Naive B cell (primary cell): Measurements from ENCODE around the gene CNTN5. TPM values are rescaled to one million over a fixed set of nuclear protein-coding genes. Genes with fewer than 3 reads are reported as not detected.
A peak's percentile ranks its signal among the peaks of the same experiment; 100 is the strongest.

Source experiments
- ATAC-seq, 2 donors: fragments of 150-1000 bp; cut with Tn5 transposase; 2 replicates each; pipeline ENCODE4 v1.10.0; 2021; ENCODE audit warnings: low read depth in 2 of 2, mild to moderate bottlenecking in 2 of 2, moderate library complexity in 2 of 2
- DNase-seq: peaks from one replicate; pipeline ENCODE4 v3.0.0; 2022
- H3K27ac Mint-ChIP-seq, 6 donors: one replicate each; pipeline ENCODE4 v1.8.0; 2020 to 2022; ENCODE audit warnings: mild to moderate bottlenecking in 6 of 6, mixed read lengths in 6 of 6, moderate library complexity in 5 of 6, inconsistent platforms in 2 of 6
- H3K27me3 Mint-ChIP-seq, 3 donors: one replicate each; pipeline ENCODE4 v1.8.0; 2021 to 2022; ENCODE audit warnings: mixed read lengths in 3 of 3, mild to moderate bottlenecking in 1 of 3
- H3K36me3 Mint-ChIP-seq, 2 donors: one replicate each; pipeline ENCODE4 v1.8.0; 2020 to 2022; ENCODE audit warnings: mixed read lengths in 2 of 2, inconsistent platforms in 1 of 2, mild to moderate bottlenecking in 1 of 2
- H3K4me1 Mint-ChIP-seq, 3 donors: one replicate each; pipeline ENCODE4 v1.8.0; 2020 to 2022; ENCODE audit warnings: mixed read lengths in 3 of 3, inconsistent platforms in 1 of 3, mild to moderate bottlenecking in 1 of 3, moderate library complexity in 1 of 3
- H3K4me3 Mint-ChIP-seq, 8 donors: one replicate each; pipeline ENCODE4 v1.8.0; 2020 to 2022; ENCODE audit warnings: mild to moderate bottlenecking in 8 of 8, mixed read lengths in 8 of 8, moderate library complexity in 8 of 8, inconsistent platforms in 2 of 8
- H3K9me3 Mint-ChIP-seq, 7 donors: one replicate each; pipeline ENCODE4 v1.8.0; 2020 to 2022; ENCODE audit warnings: mixed read lengths in 7 of 7, mild to moderate bottlenecking in 5 of 7, inconsistent platforms in 2 of 7, moderate library complexity in 1 of 7
- polyA plus RNA-seq, 6 donors: library from polyadenylated mRNA; unstranded; fragments of 300-500 nt; fragmentation: Illumina TruSeq; gene quantifications; one replicate each; pipeline ENCODE4 v1.2.3, GENCODE V29; 2021; ENCODE audit warnings: low read depth in 6 of 6

Gene CNTN5
- polyA plus RNA-seq, 6 donors from 2014 or later = not detected

DNA sequence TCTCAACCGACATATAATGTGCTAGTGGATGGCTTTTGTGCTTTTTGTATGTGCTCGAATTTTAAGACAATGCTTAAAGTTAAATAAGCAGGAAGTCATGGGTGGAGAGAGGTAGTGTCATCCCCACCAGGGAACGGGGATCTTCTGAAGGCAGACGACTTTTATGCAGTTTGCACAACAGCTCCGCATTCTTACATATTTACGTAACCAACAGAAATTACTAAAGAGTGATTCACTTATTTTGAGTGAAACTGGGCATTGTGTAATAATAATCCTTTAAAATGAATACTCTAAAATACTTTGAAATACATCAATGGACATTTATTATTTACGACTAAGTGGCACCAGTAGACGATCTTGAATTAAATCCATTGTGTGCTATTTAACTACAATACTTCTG is 305.1 kb downstream of the CNTN5 start:
- no peak for ATAC-seq
- H3K27ac Mint-ChIP-seq = no peak overlapping the region
- no peak overlapping the region for H3K4me3 Mint-ChIP-seq

GRCh38 chr11:99327066-99327465 is 306.3 kb downstream of the CNTN5 start:
- Mint-ChIP-seq H3K9me3 (peaks cover 0 to 3% (median 2%) of the 10 kb centered on the region in 7 donors), H3K4me1 (no peaks in the 10 kb centered on the region), H3K27me3 (no peaks in the 10 kb centered on the region), H3K27ac (no peak overlapping the region), H3K4me3 (no peak overlapping the region), H3K36me3 (no peaks in the 10 kb centered on the region)
- ATAC-seq = no peak
- DNase-seq = no peak

More for the DNA sequence above, 305.1 kb downstream of the CNTN5 start:
- H3K27me3 Mint-ChIP-seq = no peaks in the 10 kb centered on the region
- peaks cover 0 to 7% (median 2%) of the 10 kb centered on the region in 7 donors for H3K9me3 Mint-ChIP-seq
- no peaks in the 10 kb centered on the region for H3K36me3 Mint-ChIP-seq
- no peak for DNase-seq
- H3K4me1 Mint-ChIP-seq = no peaks in the 10 kb centered on the region

GRCh38 chr11:99327527-99327926 is 306.8 kb downstream of the CNTN5 start:
- Mint-ChIP-seq H3K9me3 (peaks cover 0 to 3% (median 2%) of the 10 kb centered on the region in 7 donors), H3K27ac (no peak overlapping the region), H3K36me3 (no peaks in the 10 kb centered on the region), H3K4me3 (no peak overlapping the region), H3K27me3 (no peaks in the 10 kb centered on the region), H3K4me1 (no peaks in the 10 kb centered on the region)
- no peak for DNase-seq
- ATAC-seq = no peak

GRCh38 chr11:99333621-99334020 is 312.9 kb downstream of the CNTN5 start:
- H3K36me3 Mint-ChIP-seq = no peaks in the 10 kb centered on the region
- no peak for DNase-seq
- H3K4me1 Mint-ChIP-seq = no peaks in the 10 kb centered on the region
- no peak overlapping the region for H3K27ac Mint-ChIP-seq
- no peaks in the 10 kb centered on the region for H3K27me3 Mint-ChIP-seq
- H3K9me3 Mint-ChIP-seq = peaks cover 0 to 3% (median 0%) of the 10 kb centered on the region in 7 donors
- ATAC-seq = no peak
- H3K4me3 Mint-ChIP-seq = no peak overlapping the region

GRCh38 chr11:99343117-99343516 is 322.4 kb downstream of the CNTN5 start:
- Mint-ChIP-seq H3K9me3 (peaks cover 0 to 2% (median 0%) of the 10 kb centered on the region in 7 donors), H3K36me3 (no peaks in the 10 kb centered on the region), H3K27me3 (no peaks in the 10 kb centered on the region), H3K4me1 (no peaks in the 10 kb centered on the region), H3K4me3 (no peak overlapping the region), H3K27ac (no peak overlapping the region)
- DNase-seq (no peak), ATAC-seq (no peak)

DNA sequence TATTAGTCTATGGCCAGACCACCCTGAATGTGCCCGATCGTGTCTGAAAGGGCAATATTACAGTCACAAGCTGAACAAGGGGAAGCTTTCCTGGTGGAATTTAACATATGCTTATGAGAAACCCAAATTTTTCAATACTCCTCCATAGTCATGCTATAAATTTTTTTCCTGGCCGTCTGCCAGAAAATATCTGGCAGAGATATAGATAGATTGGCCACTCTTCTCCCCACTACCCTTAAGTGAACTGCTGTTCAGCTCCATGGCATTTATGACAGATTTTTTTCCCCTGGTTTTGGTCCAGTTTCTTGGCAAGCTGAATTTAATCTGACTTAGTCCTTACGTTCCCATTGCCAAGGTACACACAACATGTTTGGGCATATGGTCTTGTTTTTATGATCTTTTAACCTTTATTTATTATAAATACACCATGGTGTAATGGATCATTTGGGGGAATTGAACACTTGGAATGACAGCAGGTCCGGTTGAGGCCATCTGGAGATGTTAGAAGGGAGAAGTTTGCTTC is 328.5 kb downstream of the CNTN5 start:
- Mint-ChIP-seq H3K9me3 (no peaks in the 10 kb centered on the region), H3K4me3 (no peak overlapping the region), H3K4me1 (no peaks in the 10 kb centered on the region), H3K27ac (peak overlapping the region in 1 of 6 donors; percentile 51), H3K36me3 (no peaks in the 10 kb centered on the region), H3K27me3 (no peaks in the 10 kb centered on the region)
- DNase-seq = no peak
- ATAC-seq = no peak

DNA sequence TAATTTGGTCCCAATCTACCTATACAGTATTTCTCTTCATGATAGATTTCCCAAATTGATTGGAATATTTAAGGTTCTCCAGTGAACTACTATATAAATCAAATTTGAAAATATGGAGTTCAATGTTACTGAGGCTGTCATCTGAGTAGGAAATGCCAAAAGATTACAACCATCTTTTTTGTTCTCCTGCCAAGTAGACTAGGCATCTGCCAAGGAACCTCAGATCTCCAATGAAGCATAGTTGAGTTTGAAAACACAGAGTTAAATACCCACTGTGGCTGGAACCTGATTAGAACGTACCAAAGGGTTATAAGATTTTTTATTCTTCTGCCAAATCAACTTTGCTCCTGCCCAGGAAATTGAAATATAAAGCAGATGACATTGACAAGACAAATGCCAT is 330.9 kb downstream of the CNTN5 start:
- H3K4me3 Mint-ChIP-seq = no peak overlapping the region
- H3K27me3 Mint-ChIP-seq = no peaks in the 10 kb centered on the region
- no peaks in the 10 kb centered on the region for H3K4me1 Mint-ChIP-seq

DNA sequence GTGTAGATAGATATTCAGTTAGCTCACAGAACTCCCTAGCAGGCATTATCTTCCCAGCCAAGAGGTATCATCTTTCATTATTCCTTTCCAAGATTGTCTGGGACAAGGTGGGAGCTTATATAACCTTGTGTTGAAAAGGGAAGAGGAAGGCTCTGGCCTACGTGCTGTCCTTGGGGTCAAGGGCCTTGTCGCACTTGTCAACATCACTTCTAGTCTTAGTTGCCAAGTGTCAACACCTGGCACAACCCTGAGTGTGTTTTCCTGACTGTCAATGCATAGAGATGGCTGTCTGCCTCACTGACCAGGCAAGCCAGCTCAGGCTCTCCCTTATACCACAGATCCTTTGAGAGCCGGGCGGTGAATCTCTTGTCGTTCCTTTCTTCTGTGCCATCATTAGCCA is 331.9 kb downstream of the CNTN5 start:
- no peak for ATAC-seq
- H3K36me3 Mint-ChIP-seq = no peaks in the 10 kb centered on the region
- peaks cover 0 to 2% (median 0%) of the 10 kb centered on the region in 7 donors for H3K9me3 Mint-ChIP-seq
- no peaks in the 10 kb centered on the region for H3K27me3 Mint-ChIP-seq
- no peak for DNase-seq
- no peaks in the 10 kb centered on the region for H3K4me1 Mint-ChIP-seq
- H3K27ac Mint-ChIP-seq = no peak overlapping the region
- no peak overlapping the region for H3K4me3 Mint-ChIP-seq

More for the DNA sequence above, 330.9 kb downstream of the CNTN5 start:
- Mint-ChIP-seq H3K9me3 (no peaks in the 10 kb centered on the region), H3K27ac (no peak overlapping the region), H3K36me3 (no peaks in the 10 kb centered on the region)
- ATAC-seq (no peak), DNase-seq (no peak)

DNA sequence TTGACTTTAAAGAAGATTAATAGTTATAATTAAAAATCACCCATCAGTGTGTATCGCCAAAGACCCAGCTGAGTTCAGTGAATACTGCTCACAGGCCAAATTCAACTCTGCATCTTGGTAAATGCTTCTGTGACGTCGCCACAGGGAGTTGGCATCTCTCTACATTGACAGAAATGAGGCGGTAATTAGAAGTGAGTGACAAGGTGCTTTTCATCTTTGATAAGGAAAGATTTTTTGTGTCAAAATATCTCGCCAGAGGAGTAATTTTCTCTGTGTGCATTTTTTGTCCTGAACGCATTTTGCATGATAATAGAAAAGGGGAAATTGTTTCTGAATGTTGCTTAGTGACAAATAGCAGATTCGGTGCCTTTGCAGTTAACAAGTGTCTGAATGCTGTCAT is 345.8 kb downstream of the CNTN5 start:
- Mint-ChIP-seq H3K9me3 (peaks cover 0 to 3% (median 0%) of the 10 kb centered on the region in 7 donors), H3K4me3 (no peak overlapping the region), H3K27ac (no peak overlapping the region)

GRCh38 chr11:99368583-99368982 is 347.8 kb downstream of the CNTN5 start:
- peaks cover 0 to 3% (median 0%) of the 10 kb centered on the region in 7 donors for H3K9me3 Mint-ChIP-seq
- no peak for ATAC-seq
- no peaks in the 10 kb centered on the region for H3K4me1 Mint-ChIP-seq
- H3K4me3 Mint-ChIP-seq = no peak overlapping the region
- H3K27me3 Mint-ChIP-seq = no peaks in the 10 kb centered on the region
- peak overlapping the region in 1 of 6 donors; percentile 30 for H3K27ac Mint-ChIP-seq
- no peak for DNase-seq
- no peaks in the 10 kb centered on the region for H3K36me3 Mint-ChIP-seq

More for the DNA sequence above, 345.8 kb downstream of the CNTN5 start:
- Mint-ChIP-seq H3K27me3 (no peaks in the 10 kb centered on the region), H3K4me1 (no peaks in the 10 kb centered on the region), H3K36me3 (no peaks in the 10 kb centered on the region)
- ATAC-seq (no peak), DNase-seq (no peak)

DNA sequence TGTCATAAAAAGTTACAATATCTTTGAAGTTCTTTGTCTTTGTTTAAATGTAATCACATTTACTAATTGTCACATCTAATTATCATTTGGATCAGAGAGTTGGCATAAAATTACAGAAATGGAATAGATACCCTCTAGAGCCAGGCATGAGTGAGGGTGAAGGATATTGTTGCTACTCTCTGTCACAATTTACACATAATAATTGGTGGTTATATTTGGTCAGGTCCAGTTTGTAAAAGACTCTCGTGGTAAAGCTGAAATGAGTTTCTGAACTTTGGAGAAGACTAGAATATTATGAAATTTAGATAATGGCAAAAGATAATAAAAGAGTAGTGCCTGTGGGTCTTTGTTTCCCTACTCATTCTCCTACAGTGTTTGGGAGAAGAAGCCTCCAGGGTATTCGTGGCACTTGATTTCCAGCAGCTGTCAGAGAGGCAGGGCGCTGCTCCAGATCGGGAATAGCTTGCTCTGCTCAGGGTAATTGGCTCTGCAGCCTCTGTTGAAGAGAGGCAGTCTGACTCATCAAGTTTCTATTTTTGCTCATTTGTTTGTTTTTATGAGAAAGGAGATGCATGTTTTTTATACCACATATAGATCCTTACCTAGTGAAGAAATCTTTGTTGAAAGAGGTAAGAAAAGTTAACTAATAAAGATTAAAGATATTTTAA is 349.9 kb downstream of the CNTN5 start:
- ATAC-seq (no peak), DNase-seq (no peak)
- Mint-ChIP-seq H3K4me1 (no peaks in the 10 kb centered on the region), H3K27ac (peak overlapping the region in 1 of 6 donors; percentile 38), H3K9me3 (peaks cover 0 to 4% (median 3%) of the 10 kb centered on the region in 7 donors), H3K4me3 (no peak overlapping the region), H3K27me3 (no peaks in the 10 kb centered on the region), H3K36me3 (no peaks in the 10 kb centered on the region)

GRCh38 chr11:99371257-99371656 is 350.5 kb downstream of the CNTN5 start:
- no peak overlapping the region for H3K4me3 Mint-ChIP-seq
- H3K4me1 Mint-ChIP-seq = no peaks in the 10 kb centered on the region
- ATAC-seq = no peak
- DNase-seq = no peak
- H3K36me3 Mint-ChIP-seq = no peaks in the 10 kb centered on the region
- H3K9me3 Mint-ChIP-seq = peaks cover 0 to 4% (median 3%) of the 10 kb centered on the region in 7 donors
- H3K27me3 Mint-ChIP-seq = no peaks in the 10 kb centered on the region
- H3K27ac Mint-ChIP-seq = no peak overlapping the region

GRCh38 chr11:99376463-99376862 is 355.7 kb downstream of the CNTN5 start:
- no peak for DNase-seq
- no peaks in the 10 kb centered on the region for H3K27me3 Mint-ChIP-seq
- no peak for ATAC-seq

DNA sequence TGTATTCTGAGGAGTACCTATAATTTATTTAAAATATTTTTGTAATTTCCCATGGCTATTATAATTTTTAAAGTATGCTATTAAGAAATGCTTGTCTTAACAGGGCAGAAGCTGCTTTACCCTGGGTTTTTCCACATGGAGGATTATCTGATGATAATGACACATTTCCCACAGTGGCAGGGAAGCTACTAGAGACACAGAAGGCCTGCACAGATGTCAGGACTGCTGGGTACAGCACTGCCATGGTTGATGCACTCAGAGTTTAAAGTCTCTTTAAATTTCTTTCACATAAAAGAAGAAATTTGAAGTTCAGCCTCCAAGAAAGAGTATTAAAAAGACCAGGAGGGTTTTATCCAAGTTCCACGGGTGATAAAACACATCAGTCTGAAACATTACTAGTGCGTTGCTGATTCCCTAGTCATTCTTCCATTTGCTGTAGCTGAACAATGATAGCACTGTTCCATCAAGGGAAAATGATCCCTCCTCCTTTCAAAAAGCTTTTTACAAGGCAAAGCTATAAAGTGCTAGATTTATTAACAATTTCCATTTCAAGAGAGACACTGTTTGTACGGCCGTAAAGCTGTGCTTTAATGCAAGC is 363.0 kb downstream of the CNTN5 start:
- H3K4me3 Mint-ChIP-seq = no peak overlapping the region
- H3K27me3 Mint-ChIP-seq = no peaks in the 10 kb centered on the region
- ATAC-seq = no peak
- H3K36me3 Mint-ChIP-seq = no peaks in the 10 kb centered on the region
- no peaks in the 10 kb centered on the region for H3K4me1 Mint-ChIP-seq
- no peak overlapping the region for H3K27ac Mint-ChIP-seq
- DNase-seq = no peak
- peaks cover 0 to 9% (median 0%) of the 10 kb centered on the region in 7 donors for H3K9me3 Mint-ChIP-seq

More at GRCh38 chr11:99376463-99376862, 355.7 kb downstream of the CNTN5 start:
- Mint-ChIP-seq H3K9me3 (peaks cover 0 to 5% (median 3%) of the 10 kb centered on the region in 7 donors), H3K4me1 (no peaks in the 10 kb centered on the region), H3K27ac (no peak overlapping the region), H3K4me3 (no peak overlapping the region), H3K36me3 (no peaks in the 10 kb centered on the region)
